CD4-positive, alpha-beta T cell treated with Interferon gamma for 1 hour (primary cell): ENCODE data around the gene ANKS1B.
"Not testable (repeated sequence)": the region's sequence is repeated elsewhere in the genome, so short reads cannot be mapped to it uniquely, and the experiment has no call there.

Source experiments
- DNase-seq: peaks from one replicate; pipeline ENCODE4 v3.0.0-alpha.2; 2020

ANKS1B gene

DNA sequence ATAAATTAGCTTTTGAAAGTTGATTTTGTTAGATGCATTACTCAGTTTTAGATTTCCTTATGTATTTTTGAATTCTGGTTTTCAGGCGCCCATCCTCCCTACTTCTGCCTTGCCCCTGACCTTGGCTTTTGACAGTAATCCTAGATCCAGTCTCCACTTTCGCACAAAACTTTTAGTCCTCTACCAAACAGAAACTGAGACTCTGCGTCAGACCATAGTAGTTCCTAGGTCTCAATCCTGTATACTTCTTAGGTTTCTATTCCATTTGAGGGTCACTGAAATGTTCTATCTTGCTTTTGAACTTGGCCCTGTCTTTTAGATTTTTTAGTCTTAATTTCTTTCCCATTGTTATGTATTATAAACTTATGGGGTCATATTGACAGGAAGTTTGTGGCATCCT is 645.1 kb downstream of the ANKS1B start:
- DNase-seq = no peak

GRCh38 chr12:99334285-99335056 is 650.3 kb downstream of the ANKS1B start:
- DNase-seq = no peak

DNA sequence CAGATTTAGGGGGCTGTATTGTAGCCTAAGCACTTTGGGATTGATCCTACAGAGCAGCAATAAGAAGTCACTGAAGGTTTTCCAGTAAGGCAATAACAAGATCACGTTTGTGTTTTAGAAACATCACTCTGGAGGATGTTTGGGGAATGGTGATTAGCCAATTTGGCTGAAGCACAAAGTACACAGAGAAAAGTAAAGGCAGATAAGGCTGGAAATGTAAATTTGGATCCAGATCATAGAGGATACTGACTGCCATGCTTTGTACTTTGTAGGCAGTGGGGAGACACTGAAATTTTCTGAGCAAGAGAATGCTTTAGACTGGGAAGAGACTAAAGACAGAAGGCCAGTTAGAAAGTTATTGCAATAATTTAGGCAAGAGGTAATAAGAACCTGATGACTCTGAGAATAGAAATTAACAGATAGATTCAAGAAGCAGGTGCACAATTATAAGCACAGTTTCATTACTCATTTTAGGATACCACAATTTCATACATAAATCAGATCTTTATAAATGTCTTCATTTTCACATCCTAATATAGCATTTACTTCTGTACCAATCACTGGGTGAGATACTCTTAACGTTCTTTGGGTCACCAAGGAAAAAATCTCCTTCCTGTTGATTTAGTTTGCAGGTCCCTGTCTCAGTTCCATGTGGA is 651.7 kb downstream of the ANKS1B start:
- no peak for DNase-seq

DNA sequence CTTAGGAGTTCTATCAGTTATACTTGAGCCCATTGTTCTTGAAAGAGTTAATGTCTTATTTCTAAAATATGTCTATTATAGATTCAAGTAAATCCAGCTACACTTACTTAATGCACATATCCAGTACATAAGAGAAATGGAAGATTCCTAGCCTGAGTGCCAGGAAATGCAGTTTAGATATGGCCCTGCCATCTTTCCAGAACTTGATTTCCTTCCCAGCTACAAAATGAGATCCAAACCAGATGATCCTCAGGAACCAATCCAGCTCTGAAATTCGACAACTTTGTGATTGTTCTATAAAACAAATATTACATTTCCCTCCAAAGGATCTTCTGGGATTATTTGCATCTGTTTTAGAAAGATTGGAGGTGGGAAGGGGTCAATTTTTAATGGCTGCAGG is 654.5 kb downstream of the ANKS1B start:
- DNase-seq = no peak

GRCh38 chr12:99321210-99321609 is 663.5 kb downstream of the ANKS1B start:
- DNase-seq = not testable (repeated sequence)

GRCh38 chr12:99311373-99311772 is 673.4 kb downstream of the ANKS1B start:
- DNase-seq = no peak

DNA sequence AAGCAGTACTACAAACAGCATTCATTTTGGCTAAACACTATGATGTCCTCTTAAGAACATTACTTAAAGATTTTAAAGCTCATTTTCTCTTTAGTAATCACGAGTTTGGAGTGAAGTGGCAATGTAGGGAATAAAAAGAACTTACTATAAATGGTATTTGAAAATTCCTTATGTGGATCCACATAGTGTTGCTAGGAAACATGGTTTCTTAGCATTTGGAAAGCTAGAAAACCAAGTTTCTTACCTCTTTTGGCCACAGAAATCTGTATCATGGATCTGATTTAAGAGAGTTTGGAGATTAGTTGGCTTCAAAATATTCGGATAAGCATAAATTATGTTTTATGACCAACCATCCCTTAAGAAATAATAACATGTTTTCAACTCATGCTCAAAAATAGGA is 674.9 kb downstream of the ANKS1B start:
- DNase-seq = no peak

DNA sequence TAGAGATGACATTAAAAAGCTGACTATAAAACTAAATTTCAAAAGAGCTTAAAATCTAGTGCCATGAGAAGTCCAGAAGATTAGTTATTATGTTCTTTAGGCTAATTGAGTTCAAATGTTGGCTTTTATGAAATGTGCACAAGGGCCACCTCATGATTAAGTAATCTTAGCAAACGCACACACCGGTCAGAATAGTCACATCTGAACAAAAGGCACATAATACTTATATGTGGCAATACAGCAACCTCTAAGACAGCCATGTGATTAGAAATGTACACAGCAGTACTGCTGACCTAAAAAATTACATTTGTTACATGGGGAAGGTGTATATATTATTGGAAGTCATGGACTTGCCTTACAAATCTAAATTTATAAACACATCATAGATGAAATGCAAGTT is 681.9 kb downstream of the ANKS1B start:
- no peak for DNase-seq

DNA sequence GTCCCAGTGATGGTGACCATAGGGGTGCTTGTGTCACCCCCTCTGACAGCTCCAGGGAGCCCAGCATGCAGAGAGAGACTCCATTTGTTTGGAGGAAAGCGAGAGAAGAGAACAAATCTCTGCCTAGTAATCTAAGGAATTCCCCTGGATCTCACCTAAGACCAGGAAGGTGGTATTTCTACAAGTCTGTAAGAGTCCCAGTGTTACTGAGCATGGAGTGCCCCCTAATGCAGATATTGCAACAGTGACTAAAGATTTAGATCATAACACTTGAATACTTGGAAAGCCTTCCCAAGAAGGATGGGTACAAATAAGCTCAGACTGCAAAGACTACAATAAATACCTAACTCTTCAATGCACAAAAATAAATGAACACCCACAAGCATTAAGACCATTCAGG is 697.6 kb downstream of the ANKS1B start:
- no peak for DNase-seq

- no peak for DNase-seq
Measured at GRCh38 chr12:99284161-99284560, 700.6 kb downstream of the ANKS1B start.

DNA sequence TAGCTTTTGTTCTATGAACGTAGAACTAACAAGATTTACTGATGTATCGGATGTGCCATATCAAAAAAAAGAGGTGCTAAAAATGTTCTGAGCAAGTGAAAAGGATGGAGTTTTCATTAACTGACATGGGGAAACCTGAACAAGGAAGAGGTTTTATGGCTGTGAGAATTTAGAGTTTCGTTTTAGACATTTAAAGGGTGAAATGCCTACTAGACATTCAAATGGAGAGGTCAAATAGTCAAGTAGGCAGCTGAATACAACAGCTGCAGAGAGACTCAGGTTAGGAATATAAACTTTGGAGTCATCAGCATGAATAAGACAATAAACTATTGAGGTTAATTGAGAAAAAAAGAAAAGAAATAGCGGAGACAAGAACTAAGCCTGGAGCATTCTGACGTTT is 702.1 kb downstream of the ANKS1B start:
- DNase-seq = no peak

- DNase-seq = no peak
Measured at GRCh38 chr12:99282086-99282485, 702.6 kb downstream of the ANKS1B start.

- no peak for DNase-seq
Measured at GRCh38 chr12:99281277-99281676, 703.5 kb downstream of the ANKS1B start.

DNA sequence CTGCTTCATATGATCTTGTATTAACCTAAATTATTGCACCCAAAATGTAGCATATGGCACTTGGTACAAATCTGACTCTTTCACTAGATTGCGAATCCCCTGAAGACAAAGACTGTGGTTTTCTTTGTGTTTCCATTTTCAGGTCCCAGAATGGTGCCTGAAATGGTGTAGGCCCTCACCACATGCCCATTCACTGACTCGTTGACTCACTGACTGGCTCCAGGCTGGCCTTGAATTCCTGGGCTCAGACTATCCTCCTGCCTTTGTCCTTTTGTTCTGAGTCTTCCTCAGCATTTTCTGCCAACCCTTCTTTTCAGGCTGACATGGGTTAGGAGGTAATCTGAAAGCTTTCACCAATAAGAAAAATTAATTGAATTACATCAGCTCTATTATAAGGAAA is 705.8 kb downstream of the ANKS1B start:
- no peak for DNase-seq

DNA sequence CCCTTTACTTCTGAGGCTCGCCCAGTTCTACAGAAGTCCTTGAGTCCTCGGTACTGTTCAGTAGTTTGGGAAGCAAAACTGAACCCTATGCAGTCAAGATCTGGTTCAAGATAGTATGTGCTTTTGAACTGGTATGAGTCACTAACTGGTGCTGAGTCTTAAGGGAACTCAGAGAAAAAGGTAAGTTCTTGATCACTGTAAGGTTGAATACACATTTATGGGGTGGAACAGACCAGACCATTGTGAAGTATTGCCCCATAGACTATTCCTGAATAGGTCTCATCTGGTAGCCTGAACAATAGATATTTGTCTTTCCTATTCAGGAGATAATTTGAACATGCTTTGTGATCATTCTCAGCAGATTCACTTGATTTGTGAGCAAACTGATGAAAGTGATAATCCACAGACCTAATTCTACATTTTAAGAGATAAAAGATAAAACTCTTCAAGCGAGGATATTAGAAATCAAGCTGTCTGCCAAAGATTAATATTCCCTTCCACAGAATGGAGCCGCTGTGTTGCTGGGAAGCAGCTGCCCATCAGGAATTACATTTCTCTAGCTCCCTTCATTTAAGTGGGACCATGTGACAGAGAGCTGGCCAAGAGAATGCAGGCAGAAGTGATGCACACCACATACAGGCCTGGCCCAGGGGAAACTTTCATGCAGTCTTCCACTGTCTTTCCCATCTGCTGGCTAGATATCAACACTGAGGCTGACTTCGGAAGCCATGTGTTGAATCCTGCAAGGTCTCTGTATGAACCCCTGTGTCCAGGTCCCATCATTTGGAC is 707.0 kb downstream of the ANKS1B start:
- no peak for DNase-seq

DNA sequence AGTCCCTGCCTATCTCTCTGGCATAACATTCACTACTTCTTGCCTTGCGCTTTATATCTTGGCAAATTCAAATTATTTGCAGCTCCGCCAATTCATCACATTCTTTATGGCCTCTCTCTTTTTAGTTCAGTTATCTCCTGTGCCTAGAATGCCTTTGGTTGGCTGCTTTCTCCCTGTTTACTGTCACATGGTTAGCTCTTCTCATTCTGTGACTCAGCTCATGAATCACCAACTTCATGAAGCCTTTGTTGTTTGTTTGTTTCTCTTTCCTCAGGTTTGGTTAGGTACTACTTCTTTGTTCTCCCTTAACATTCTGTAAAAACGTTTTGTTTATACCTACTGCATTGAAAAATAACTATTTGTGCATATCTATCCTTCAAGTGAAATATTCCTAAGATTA is 713.7 kb downstream of the ANKS1B start:
- no peak for DNase-seq

GRCh38 chr12:99267038-99267437 is 717.7 kb downstream of the ANKS1B start:
- DNase-seq = no peak

GRCh38 chr12:99265648-99266047 is 719.1 kb downstream of the ANKS1B start:
- DNase-seq = no peak

DNA sequence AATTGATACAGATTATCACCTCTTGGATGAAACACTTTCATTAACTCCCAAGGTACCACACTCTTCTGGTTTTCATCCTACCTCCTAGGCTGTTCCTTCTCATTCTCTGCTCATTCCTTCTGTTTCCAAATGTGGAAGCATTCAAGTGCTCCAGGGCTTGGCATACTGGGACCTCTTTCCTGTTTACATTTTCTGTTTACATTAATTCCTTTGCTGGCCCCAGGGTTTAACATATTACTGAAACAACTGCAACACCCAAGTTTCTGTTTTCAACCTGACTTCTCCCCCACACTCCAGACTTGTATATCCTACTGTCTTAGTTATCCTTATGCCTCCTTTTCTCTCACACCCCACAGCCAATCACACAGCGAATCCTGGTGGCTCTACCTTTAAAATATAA is 723.5 kb downstream of the ANKS1B start:
- no peak for DNase-seq

DNA sequence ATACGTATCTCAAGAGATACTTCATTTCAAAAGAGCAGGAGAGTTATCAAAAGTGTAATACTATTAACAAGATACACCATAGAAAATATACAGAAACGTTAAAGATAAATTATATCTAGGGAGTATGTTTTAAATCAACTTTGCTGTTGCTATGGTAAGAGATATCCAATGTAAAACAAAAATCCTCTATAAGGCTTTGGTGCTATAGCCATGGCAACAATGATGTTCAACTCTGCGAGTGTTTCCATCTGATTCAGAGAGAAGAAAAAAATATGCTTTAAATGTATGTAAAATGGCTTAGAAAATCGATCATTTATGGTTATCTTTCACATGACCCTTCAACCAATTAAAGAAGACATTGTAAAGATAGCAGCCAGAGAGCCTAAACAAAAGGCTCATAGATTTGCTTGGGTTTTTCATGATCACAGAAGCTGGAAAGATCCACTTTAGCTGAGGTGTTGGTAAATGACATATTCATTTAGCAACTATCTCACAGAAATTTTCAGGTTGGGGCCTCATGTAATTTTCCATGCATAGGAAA is 724.2 kb downstream of the ANKS1B start:
- no peak for DNase-seq

DNA sequence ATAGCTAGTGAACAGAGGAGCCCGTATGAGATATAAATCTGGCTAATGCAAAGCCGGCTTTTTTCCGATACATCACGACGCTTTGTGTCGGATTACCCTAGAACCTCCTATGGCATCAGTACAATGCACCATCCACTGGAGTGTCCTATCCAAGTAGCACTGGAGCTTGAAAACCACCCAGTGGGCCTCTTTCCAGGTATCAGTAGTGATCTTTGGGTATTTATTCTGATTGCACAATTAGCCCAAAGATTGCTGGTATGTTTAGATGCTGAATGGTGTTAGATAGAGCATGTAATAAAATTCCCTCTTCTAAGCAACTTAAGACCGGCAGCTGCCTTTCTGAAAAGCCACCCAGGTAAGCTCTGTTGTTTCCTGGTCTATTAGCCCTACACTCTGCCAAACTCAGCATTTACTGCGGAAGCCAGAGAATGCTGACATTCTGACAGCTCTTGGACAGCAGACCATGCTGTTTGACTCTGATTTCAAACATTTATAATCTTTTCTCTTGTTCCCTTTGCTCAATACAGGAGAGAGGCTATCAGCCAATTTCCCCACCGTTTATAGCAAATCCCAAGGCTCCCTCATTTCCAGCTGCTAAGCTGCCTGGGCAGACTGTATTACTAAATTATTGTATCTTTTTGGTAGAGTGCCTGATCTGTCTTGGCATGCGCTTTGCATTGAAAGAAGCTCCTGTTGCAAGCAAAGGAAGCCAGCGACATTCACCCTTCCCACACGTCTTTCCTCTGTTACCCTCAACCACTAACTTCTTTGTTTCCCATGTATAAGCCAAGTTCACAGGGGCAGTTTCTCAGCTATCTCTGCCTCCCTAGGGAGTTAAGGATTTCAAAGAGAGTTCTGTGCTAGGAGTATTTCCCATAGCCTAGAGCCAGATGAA is 725.4 kb downstream of the ANKS1B start:
- DNase-seq = no peak

DNA sequence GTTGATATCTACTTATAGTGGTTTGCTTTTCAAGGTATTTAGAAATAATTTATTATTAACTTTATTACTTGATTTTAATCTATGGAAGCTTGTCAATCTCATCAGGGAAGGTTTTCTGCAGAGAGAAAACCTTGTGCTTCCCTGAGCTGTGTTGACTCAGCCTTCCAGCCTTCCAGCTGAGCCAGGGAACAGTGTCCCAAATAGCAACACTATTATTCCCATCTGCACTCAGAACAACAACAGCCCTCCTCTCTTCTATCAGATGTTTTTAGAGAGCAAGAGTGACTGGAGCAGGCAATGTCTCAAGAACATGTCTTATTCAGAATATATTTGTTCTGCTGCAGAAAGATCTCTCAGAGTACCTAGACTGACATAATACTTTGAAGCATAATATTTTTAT is 727.1 kb downstream of the ANKS1B start:
- DNase-seq = no peak

- DNase-seq = no peak
Measured at GRCh38 chr12:99253068-99253467, 731.7 kb downstream of the ANKS1B start.
